Renal pelvis (tissue), 12 donors: ENCODE measurements around the gene SGSM1. TPM values are rescaled to one million over a fixed set of nuclear protein-coding genes. Genes with fewer than 3 reads are reported as not detected.
A peak's percentile ranks its signal among the peaks of the same experiment; 100 is the strongest.

ENCODE experiments used
- DNase-seq: peaks from one replicate; pipeline ENCODE4 v3.0.0-alpha.2; 2013
- long read RNA-seq, 16 experiments: transcript quantifications; one replicate each; lab custom pipeline, GENCODE V29; 2026
- polyA plus RNA-seq, 3 donors: library from polyadenylated mRNA; unstranded; fragments of 120-200 nt; gene quantifications; one replicate each; pipeline ENCODE4 v1.2.1, GENCODE V29; 2013; ENCODE audit not compliant: insufficient read length in 3 of 3

SGSM1 gene, protein sequence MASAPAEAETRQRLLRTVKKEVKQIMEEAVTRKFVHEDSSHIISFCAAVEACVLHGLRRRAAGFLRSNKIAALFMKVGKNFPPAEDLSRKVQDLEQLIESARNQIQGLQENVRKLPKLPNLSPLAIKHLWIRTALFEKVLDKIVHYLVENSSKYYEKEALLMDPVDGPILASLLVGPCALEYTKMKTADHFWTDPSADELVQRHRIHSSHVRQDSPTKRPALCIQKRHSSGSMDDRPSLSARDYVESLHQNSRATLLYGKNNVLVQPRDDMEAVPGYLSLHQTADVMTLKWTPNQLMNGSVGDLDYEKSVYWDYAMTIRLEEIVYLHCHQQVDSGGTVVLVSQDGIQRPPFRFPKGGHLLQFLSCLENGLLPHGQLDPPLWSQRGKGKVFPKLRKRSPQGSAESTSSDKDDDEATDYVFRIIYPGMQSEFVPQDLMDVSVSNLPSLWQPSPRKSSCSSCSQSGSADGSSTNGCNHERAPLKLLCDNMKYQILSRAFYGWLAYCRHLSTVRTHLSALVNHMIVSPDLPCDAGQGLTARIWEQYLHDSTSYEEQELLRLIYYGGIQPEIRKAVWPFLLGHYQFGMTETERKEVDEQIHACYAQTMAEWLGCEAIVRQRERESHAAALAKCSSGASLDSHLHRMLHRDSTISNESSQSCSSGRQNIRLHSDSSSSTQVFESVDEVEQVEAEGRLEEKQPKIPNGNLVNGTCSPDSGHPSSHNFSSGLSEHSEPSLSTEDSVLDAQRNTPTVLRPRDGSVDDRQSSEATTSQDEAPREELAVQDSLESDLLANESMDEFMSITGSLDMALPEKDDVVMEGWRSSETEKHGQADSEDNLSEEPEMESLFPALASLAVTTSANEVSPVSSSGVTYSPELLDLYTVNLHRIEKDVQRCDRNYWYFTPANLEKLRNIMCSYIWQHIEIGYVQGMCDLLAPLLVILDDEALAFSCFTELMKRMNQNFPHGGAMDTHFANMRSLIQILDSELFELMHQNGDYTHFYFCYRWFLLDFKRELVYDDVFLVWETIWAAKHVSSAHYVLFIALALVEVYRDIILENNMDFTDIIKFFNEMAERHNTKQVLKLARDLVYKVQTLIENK
- polyA plus RNA-seq = 1 to 10 TPM; 2.0 to 3.4 (median 2.4) TPM
- long read RNA-seq, donor 1 = 0 reads
- long read RNA-seq, donor 2 = 0 reads
- long read RNA-seq, donor 3 = 0 reads
- long read RNA-seq, donor 4 = 0 reads
- long read RNA-seq, donor 5 = 0 reads
- long read RNA-seq, donor 6 = 0 reads
- long read RNA-seq, donor 7 = 0 reads
- long read RNA-seq, donor 8 = 0 reads
- long read RNA-seq, donor 9 = 0 reads
- long read RNA-seq, donor 10 = 0 reads
- long read RNA-seq, donor 11 = 0 reads
- long read RNA-seq, donor 12, full-length matches to known transcripts = 1 of 1 reads
- long read RNA-seq, donor 12, partial matches to known transcripts = 0 of 1 reads
- long read RNA-seq, donor 12, other reads (novel, unspliced or antisense) = 0 of 1 reads
- long read RNA-seq, donor 13 = 0 reads
- long read RNA-seq, donor 14, full-length matches to known transcripts = 1 of 1 reads
- long read RNA-seq, donor 14, partial matches to known transcripts = 0 of 1 reads
- long read RNA-seq, donor 14, other reads (novel, unspliced or antisense) = 0 of 1 reads
- long read RNA-seq, donor 15 = 0 reads
- long read RNA-seq, donor 16, full-length matches to known transcripts = 2 of 2 reads
- long read RNA-seq, donor 16, partial matches to known transcripts = 0 of 2 reads
- long read RNA-seq, donor 16, other reads (novel, unspliced or antisense) = 0 of 2 reads

DNA sequence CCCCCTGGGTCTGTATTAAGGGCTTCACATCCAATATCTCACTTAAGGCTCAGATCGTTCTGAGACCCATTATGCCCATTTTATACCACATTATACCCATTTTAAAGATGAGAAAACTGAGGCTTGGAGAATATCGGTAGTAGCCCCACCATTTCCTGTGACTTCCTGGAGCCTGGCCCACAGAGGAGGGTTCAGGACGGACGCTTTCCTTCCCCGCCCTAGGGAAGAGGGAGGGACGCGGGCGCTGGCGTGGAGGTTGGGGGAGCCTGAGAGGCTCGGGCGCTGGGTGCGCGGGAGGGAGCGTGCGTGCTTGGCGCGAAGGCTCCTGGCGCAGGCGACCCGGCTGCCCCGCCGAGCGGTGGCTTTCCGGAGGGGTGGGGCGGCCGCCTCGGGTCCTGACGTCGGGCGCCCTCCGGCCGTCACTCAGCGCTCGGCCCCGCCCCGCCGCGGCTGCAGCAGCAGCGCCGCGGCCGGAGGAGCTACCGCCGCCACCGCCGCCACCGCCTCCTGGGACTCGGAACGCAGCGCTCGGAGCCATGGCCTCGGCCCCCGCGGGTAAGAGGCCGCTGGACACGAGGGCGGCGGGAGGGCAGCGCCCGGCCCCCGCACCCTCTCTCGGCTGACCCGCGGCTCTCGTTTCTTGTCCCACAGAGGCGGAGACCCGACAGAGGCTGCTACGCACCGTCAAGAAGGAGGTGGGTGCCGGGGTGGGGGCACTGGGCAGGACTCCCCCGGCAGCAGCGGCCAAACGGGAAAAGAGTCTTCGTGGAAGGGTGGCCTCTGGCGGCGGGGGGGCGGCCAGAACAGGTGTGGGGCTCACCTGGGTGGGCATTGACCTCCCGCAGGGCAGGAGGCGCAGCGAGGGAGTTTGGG, at the start of gene SGSM1:
TSS of gene SGSM1 (plus strand) at position 422 of the 873 bp plus-strand sequence. CDS start at position 537, 115 bp downstream.
- DNase-seq = peak; percentile 74

DNA sequence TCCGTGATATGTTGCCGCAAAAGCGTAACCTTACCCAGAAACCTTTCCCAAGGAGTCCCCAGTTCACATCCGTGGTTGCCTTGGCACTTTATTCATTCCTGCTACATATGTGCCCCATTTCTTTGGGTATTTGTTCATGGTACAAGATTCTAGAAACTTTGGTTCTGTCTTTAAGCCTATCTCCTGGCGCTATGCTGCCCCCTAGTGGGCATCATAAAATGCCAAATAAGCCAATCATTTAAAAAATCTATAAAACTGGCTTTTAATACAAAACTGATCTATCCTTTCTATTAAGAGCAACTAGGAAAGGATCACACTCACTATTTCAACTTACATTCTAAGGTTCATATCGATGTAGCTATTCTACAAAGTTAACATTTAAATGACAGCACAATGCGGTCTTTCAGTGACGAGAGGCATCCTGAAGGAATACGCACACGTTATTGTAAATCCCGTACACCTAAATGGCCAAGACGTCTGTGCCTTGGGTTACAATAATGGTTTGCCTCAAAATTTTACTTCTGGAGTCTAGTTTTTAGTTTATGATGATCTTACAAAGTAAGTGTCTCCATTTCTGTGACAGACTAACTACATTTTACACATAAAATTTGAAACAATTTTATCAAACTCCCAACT, 47.7 kb upstream of the SGSM1 start:
- peak; percentile 49 for DNase-seq

DNA sequence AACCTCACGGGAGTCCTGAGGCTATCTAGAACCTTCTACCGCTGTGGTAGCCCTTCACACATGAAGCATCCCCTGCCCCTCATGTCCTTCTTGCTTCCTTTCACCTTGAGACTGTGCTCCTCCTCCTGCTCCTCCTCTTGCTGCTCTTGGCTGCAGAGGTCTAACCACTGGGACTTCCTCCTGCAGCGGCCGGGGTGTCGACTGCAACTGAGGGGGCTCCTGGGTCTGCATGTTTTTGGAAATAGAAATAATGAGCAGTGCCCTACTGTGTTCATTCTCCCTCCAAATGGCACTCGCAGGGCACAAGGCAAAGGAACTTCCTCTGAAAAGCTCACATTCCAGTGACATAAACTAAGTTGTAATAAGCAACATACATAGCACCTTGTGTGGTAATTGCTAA, 46.2 kb upstream of the SGSM1 start:
- no peak for DNase-seq

DNA sequence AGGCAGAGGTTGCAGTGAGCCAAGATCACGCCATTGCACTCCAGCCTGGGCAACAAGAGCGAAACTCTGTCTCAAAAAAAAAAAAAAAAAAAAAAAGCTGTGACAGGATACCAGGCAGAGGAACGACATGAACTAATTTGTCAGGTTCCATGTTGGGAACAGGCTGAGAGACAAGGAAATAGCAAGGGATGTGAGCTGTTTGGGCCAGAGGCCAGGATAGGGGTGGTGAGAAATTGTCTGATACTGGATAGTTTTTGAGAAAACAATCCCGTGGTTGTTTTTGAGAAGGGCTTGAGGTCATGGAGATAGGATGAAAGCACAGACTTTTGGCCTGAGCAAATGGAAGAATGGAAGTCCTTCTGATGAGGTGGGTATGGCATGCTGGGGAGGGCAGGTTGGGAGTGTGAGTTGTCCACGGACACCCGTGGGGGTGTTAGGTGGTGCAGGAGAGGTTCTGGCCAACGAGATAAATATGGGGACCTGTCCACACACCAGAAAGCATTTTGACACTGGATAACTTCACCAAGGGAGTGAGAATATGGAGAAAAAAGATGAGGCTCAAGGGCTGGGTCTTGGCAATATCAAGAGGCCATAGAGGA, 45.2 kb upstream of the SGSM1 start:
- no peak for DNase-seq

DNA sequence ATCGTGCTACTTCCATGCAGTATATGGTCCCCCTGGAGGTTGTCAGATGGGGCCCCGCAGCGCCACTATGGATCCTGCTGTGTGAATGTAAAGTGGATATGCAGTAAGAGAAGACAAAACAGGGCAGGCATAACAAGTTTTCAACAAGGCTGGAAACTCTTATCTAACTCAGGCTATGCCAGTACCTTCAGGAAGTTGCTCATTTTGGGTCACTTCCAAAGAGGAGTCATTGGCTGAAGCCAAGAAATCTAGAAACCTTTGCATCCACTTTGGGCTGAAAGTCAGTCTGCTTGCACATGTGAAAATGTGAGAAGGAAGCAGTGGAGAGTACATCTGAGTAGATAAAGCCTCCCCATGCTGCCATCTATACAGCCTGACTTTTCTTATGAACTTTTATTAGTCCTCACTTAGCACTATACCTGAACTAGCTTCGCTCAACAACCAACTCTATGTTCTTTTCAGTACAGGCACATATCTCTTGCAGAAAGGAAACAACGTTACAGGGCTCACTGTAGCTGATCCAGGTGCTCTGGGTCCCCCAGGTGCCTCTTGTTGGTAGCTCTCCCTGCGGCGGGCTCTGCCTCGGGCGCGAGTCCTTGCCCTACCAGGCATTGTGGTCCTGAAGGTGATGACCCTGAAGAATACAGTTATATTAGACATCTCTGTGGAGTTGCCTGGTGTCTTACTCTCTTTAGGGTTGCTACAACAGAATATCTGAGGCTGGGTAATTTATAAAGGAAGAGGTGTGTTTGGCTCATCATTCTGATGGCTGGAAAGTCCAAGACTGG, 43.9 kb upstream of the SGSM1 start:
- DNase-seq = no peak

DNA sequence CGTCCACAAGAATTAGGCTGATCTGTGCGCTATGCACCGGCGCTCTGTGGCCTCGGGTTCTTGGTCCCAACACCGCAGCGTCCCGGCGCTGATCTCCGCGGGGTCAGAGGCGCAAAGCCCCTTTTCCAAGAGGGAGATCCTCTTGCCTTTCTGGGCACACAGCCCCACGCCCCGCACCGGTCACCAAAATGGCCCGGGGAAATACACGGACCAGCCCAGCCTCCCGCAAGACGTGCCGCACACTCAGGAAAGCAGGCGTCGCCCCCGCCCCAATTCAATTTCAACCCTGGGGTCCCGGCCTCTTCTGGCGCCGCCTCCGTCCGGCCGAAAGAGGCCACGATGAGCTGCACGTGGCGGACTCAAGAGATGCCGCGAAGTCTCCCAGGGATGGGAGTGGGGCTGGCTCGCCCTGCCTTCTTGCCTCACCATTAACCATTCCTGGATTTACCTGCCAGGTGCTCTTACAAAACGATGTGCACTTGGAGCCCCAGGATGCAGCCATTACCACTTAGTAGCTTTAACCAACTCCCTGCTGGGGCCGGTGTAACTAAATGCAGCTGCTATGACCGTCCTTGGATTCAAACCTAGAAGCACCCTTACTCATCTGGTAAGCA, 42.0 kb upstream of the SGSM1 start:
- DNase-seq = no peak

DNA sequence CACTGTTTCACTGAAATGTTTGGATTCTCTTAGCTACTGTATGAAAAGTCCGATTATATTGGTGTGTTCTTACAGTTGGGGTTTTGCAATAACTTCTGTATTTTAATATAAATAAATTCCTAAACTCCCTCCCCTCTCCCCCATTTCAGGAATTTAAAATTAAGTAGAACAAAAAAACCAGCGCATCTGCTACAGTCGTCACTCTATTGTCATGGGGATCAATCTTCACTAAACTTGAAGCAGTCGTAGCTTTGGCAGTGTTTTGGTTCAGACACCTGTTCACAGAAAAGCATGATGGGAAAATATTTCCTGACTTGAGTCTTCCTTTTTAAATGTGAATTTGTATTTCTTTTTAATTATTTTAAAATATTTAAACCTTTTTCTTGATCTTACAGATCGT, 40.8 kb upstream of the SGSM1 start:
- DNase-seq = no peak

DNA sequence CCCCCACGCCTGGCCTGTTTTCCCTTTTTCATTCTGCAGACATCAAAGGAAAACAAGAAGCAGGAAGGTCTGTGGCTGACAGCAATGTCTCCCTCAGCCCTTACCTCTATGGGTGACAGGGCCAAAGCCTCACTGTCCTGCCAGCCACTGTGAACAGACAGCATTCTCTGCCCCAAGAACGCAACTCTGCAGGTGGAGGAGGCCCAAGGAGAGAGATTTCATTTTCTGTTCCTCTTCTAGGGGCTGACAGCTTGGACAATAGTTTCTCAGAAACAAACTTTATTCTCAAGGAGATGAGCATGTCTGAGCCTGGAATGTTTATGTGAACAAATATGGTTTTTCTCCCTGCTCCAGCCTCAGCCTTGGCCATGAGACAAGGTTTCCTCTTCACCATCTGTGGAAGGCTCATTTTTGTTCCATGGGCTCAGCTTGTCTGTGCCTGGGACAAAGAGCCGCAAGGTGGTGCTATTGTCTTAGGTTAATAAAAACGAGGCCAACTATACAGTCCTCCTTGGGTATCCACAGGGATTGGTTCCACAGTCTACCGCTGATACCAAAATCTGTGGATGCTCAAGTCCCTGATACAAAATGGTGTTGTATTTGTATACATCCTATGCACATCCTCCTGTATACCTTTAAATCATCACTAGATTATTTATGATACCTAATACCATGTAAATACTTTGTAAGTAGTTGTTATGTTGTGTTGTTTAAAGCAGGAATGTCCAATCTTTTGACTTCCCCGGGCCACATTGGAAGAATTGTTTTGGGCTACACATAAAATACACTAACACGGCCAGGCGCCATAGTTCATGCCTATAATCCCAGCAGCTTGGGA, 37.3 kb upstream of the SGSM1 start:
- peak; percentile 26 for DNase-seq

DNA sequence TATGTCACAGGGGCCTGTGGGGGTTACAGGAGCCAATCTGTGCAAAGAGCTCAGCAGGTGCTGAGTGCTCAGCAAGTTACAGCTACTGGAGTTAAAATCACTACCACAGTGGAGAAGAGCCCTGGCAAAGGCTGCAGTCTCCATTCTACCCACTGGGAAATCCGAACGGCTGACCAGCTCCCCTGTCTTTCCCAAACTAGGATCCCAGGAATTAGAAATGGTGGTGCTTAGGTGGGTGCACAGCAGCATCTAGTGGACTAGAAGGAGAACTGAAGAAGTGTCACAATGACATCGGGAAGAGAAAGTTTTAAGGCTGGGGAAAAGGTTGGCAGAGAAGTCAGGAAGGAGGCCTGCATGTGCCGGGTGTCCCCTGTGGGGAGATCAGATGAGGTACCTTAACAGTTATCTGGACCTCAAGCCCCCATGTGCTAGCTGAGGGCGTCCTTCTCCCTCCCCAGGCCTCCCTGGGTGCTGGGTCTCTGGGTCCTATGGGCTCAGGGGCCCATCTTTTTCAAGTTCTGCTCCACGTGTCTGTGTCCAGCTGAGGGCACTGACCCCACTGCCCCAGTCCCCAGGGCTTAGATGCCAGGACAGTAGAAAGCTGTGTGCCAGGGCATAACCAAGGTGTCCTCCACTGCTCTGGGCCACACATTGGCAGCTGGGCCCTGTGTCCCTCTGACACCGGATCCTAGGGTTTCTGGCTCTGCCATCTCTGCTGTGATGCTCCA, 33.4 kb upstream of the SGSM1 start:
- peak; percentile 43 for DNase-seq

DNA sequence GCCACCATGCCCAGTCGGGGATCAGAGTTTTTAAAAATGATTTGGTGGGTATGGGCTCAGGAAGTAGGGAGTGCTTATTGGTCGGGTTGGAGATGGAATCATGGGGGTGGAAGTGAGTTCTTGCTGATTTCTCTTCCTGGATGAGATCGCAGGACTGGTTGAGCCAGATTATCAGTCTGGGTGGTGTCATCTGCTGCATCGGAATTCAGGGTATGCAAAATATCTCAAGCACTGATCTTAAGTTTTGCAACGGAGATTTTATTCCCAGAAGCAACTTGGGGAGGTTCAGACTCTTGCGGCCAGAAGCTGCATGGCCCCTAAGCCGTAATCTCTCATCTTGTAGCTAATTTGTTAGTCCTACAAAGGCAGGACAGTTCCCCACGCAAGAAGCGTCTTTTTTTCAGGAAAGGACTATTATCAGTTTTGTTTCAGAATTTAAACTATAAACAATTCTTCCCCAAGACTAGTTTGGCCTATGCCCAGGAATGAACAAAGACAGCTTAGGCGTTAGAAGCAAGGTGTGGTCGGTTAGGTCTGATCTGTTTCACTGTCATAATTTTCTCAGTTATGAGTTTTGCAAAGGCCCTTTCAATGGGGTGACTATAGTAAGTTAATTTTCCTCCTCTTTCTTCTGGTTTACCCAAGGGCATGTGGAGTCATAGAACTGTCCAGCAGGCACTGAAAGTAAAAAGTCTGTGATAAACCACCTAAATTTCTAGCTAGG, 30.1 kb upstream of the SGSM1 start:
- no peak for DNase-seq

DNA sequence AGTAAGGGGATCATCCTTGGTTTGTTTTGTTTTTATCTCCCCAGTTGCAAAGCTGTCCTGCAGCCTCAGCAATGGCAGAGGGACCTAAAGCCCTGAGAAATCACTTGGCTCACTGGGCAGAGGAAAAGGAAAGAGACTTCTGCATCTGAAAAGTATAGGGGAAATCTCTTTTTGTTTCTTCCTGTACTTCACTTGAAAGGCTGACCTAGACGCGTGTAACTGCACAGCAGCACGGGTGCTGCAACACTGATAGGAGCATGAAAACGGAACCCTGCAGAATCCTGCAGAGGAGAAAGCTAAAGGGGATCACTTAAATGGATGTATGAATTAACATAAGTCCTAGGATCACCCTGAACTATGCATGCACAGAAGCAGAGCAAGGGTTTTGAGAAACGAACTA, 29.5 kb upstream of the SGSM1 start:
- no peak for DNase-seq

DNA sequence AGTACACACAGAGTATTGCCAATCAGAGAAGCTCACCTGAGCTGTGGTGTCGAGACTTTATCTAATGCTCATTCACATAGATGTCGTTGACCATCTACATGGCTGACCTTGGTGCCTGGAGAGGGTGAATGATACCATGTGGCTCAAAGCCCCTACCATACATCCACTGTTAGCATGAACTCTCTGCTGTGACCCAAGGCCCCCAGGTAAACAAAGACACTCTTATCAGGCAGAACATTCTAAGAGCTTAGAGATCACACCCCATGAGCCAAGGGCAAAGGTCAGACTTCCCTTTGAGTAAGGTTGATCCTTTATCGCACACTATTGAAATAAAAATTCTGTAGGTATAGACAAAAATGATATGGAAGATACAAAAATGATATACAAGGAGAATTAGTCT, 16.5 kb upstream of the SGSM1 start:
- no peak for DNase-seq

DNA sequence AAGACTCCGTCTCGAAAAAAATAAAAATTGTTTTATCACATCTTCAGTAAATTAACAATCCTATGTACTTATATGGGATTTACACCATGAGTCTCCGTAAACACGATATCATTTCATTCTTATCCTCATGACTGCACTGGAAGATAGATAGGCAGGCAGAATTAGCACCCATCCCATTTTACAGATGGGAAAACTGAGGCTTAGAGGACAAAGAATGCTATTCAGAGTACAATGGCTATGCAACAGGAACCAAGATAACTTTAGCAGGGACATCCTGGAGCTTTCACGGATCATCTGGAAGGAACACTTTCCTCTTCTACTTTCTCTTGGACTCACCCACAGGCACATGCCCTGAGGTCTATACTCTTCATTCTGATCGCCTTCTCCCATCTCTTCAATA, 14.6 kb upstream of the SGSM1 start:
- no peak for DNase-seq

DNA sequence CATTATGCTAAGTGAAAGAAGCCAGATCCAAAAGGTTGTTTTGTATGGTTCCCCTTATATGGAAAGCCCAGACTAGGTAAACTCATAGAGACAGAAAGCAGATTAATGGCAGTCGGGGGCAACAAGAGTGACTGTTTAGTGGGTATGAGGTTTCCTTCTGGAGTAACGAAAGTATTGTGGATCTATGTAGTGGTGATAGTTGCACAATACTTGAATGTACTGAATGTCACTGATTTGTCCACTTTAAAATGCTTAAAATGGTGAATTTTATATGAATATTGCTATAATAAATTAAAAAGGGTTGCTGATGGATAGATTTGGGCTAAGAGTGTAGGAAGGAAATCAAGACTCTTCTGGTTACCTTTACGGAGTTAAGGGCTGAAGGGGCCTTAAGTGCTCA, 10.0 kb upstream of the SGSM1 start:
- DNase-seq = no peak

DNA sequence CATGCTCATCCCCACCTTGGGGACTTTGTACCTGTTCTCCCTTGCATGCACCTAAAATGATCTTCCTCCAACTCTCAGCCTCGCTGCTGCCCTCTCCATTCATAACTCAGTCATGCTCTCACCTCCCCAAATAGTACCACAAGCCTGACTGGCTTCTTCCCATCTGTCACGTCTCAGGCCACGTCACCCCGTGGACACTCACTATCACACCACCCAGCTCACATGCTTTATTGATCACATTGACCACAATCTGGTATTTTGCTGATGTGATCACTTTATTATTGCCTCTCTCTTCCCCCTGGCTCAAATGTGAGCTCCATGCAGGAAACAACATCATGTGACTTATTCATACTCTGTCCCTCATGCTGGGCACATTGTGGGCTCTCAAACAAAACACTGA, 9.2 kb upstream of the SGSM1 start:
- no peak for DNase-seq
